Measurements from ENCODE around the gene PRKAR2B.

PRKAR2B gene

GRCh38 chr7:107118109-107118900 is 73.8 kb downstream of the PRKAR2B start:
- H3K36me3 ChIP-seq (ENCODE audit: control insufficient read depth, insufficient read depth, low read length), result no peaks in the 10 kb centered on the region
- no peak overlapping the region for H3K4me3 ChIP-seq (replicated peaks; ENCODE audit: low read depth, low read length)
- TF ChIP-seq, protein P1, sequence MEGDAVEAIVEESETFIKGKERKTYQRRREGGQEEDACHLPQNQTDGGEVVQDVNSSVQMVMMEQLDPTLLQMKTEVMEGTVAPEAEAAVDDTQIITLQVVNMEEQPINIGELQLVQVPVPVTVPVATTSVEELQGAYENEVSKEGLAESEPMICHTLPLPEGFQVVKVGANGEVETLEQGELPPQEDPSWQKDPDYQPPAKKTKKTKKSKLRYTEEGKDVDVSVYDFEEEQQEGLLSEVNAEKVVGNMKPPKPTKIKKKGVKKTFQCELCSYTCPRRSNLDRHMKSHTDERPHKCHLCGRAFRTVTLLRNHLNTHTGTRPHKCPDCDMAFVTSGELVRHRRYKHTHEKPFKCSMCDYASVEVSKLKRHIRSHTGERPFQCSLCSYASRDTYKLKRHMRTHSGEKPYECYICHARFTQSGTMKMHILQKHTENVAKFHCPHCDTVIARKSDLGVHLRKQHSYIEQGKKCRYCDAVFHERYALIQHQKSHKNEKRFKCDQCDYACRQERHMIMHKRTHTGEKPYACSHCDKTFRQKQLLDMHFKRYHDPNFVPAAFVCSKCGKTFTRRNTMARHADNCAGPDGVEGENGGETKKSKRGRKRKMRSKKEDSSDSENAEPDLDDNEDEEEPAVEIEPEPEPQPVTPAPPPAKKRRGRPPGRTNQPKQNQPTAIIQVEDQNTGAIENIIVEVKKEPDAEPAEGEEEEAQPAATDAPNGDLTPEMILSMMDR (IDR thresholded peaks at IDR 0.05; ENCODE audit: insufficient read depth, low read length, poor library complexity, severe bottlenecking), result no peak
- H3K27me3 ChIP-seq (replicated peaks; ENCODE audit: control insufficient read depth, insufficient read depth, low read length), result no peaks in the 10 kb centered on the region
- DNase-seq (ENCODE audit: extremely low read depth, insufficient read length), result no peak

DNA sequence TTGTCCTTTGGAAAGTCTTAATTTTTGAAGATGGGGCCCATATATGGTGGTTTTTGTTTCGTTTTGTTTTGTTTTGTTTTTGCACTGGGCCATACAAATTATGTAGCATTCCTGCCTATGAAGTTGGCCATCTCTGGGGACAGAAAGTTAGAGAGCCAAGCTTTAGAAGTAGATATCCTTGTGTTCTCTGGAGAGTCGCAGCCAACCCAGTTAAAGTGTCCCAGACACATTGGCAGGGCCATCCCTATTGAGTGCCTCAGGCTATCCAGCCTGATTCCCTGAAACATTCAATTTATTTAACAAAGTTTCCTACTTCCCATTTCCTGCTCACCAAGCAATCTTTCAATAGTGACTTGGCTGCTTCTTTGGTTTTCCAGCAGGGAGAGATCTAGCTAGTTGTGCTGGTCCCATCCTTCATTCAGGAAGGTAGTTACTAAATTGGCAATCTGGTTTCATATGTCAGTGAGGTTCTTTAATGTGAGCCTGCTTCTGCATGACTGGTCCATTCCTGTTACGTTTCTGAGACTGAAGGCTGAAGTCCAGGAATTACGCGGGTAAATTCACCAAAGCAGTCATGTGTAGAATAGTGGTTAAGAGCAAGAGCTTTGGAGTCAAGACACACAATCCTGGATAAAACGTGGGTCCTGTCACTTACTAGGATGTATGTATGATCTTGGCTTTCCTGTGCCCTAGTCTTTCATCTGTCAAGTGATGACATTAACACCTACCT is 75.0 kb downstream of the PRKAR2B start:
- Histone ChIP-seq H3K36me3 (ENCODE audit: control insufficient read depth, insufficient read depth, low read length) (no peaks in the 10 kb centered on the region), H3K27me3 (replicated peaks; ENCODE audit: control insufficient read depth, insufficient read depth, low read length) (no peaks in the 10 kb centered on the region), H3K4me3 (replicated peaks; ENCODE audit: low read depth, low read length) (no peak overlapping the region)
- TF ChIP-seq, protein P1 (IDR thresholded peaks at IDR 0.05; ENCODE audit: insufficient read depth, low read length, poor library complexity, severe bottlenecking), result no peak
- no peak for DNase-seq (ENCODE audit: extremely low read depth, insufficient read length)

- TF ChIP-seq, protein P1 (IDR thresholded peaks at IDR 0.05; ENCODE audit: insufficient read depth, low read length, poor library complexity, severe bottlenecking), result no peak
- no peak for DNase-seq (ENCODE audit: extremely low read depth, insufficient read length)
- H3K36me3 ChIP-seq (ENCODE audit: control insufficient read depth, insufficient read depth, low read length), result no peaks in the 10 kb centered on the region
Observed at GRCh38 chr7:107122486-107122911, 78.0 kb downstream of the PRKAR2B start.

GRCh38 chr7:107123392-107123791 is 78.9 kb downstream of the PRKAR2B start:
- Histone ChIP-seq H3K36me3 (ENCODE audit: control insufficient read depth, insufficient read depth, low read length) (no peaks in the 10 kb centered on the region), H3K27me3 (replicated peaks; ENCODE audit: control insufficient read depth, insufficient read depth, low read length) (no peaks in the 10 kb centered on the region), H3K4me3 (replicated peaks; ENCODE audit: low read depth, low read length) (no peak overlapping the region)
- TF ChIP-seq, protein P1 (IDR thresholded peaks at IDR 0.05; ENCODE audit: insufficient read depth, low read length, poor library complexity, severe bottlenecking), result no peak
- DNase-seq (ENCODE audit: extremely low read depth, insufficient read length), result no peak

More at GRCh38 chr7:107122486-107122911, 78.0 kb downstream of the PRKAR2B start:
- no peaks in the 10 kb centered on the region for H3K27me3 ChIP-seq (replicated peaks; ENCODE audit: control insufficient read depth, insufficient read depth, low read length)
- H3K4me3 ChIP-seq (replicated peaks; ENCODE audit: low read depth, low read length), result no peak overlapping the region

GRCh38 chr7:107125475-107125874 is 81.0 kb downstream of the PRKAR2B start:
- no peak for DNase-seq (ENCODE audit: extremely low read depth, insufficient read length)
- no peak overlapping the region for H3K4me3 ChIP-seq (replicated peaks; ENCODE audit: low read depth, low read length)
- TF ChIP-seq, protein P1 (IDR thresholded peaks at IDR 0.05; ENCODE audit: insufficient read depth, low read length, poor library complexity, severe bottlenecking), result peak; percentile 2
- H3K27me3 ChIP-seq (replicated peaks; ENCODE audit: control insufficient read depth, insufficient read depth, low read length), result no peaks in the 10 kb centered on the region
- no peaks in the 10 kb centered on the region for H3K36me3 ChIP-seq (ENCODE audit: control insufficient read depth, insufficient read depth, low read length)
